GM12875 (cell line): Measurements from ENCODE around the gene KLRK1.
"Not testable (repeated sequence)": the region's sequence is repeated elsewhere in the genome, so short reads cannot be mapped to it uniquely, and the experiment has no call there.

Source experiments
- H3K4me3 ChIP-seq: one replicate; pipeline ENCODE4 v1.5.1; 2011; ENCODE audit warnings: low read depth, low read length, control low read depth
- CTCF ChIP-seq: IDR thresholded peaks from 2 replicates; pipeline ENCODE4 v1.5.1; 2011; ENCODE audit warnings: low read depth, mild to moderate bottlenecking, control low read depth, inconsistent platforms, low read length, moderate library complexity, borderline replicate concordance; ENCODE audit not compliant: insufficient read depth

The KLRK1 gene

GRCh38 chr12:10389904-10390303 lies at the start of gene KLRK1:
Gene KLRK1 (minus strand): TSS chr12:10390041. CDS start chr12:10388810, 1,231 bp downstream.
- H3K4me3 ChIP-seq = no peak within 1 kb of the TSS
- no peak for TF ChIP-seq CTCF

GRCh38 chr12:10437601-10438000 lies 47.8 kb upstream of the KLRK1 start:
- H3K4me3 ChIP-seq = not testable (repeated sequence)

- H3K4me3 ChIP-seq = not testable (repeated sequence)
These were observed 46.0 kb upstream of the KLRK1 start, which contains the start of gene KLRC2 for GRCh38 chr12:10435816-10436215. Gene KLRC2 (minus strand): TSS chr12:10436010. CDS start chr12:10435986, 24 bp downstream.

- not testable (repeated sequence) for H3K4me3 ChIP-seq
These were observed 40.8 kb upstream of the KLRK1 start for GRCh38 chr12:10430623-10431022.

- not testable (repeated sequence) for H3K4me3 ChIP-seq
These were observed 36.1 kb upstream of the KLRK1 start for GRCh38 chr12:10425938-10426337.

- H3K4me3 ChIP-seq = not testable (repeated sequence)
These were observed 34.5 kb upstream of the KLRK1 start for GRCh38 chr12:10424260-10424899.

GRCh38 chr12:10422159-10422558 lies 32.3 kb upstream of the KLRK1 start:
- not testable (repeated sequence) for H3K4me3 ChIP-seq

- not testable (repeated sequence) for H3K4me3 ChIP-seq
These were observed 30.5 kb upstream of the KLRK1 start, which contains the start of gene KLRC3 for GRCh38 chr12:10420334-10420733. Gene KLRC3 (minus strand): TSS chr12:10420595. CDS start chr12:10420550, 45 bp downstream.

GRCh38 chr12:10409392-10409791 lies 19.6 kb upstream of the KLRK1 start, which contains the start of gene KLRC4:
Gene KLRC4 (minus strand): TSS chr12:10409757. CDS start chr12:10409575, 182 bp downstream.
- no peak within 1 kb of the TSS for H3K4me3 ChIP-seq
- TF ChIP-seq CTCF = no peak

GRCh38 chr12:10408842-10409241 lies 19.0 kb upstream of the KLRK1 start:
- no peak for TF ChIP-seq CTCF
- H3K4me3 ChIP-seq = no peak overlapping the region

GRCh38 chr12:10406725-10407124 lies 16.9 kb upstream of the KLRK1 start:
- no peak overlapping the region for H3K4me3 ChIP-seq
- no peak for TF ChIP-seq CTCF
